A549 (cell line): ENCODE measurements around the gene AKR1E2. TPM values are rescaled to one million over a fixed set of nuclear protein-coding genes. Genes with fewer than 3 reads are reported as not detected.

Experiments used
- ATAC-seq, 2 experiments: fragments of 200-7000 bp in 1 of 2; fragments of >200 bp in 1 of 2; cut with Nextera tagmentation in 1 of 2; cut with Tn5 transposase in 1 of 2; 3 replicates each; pipeline versions ENCODE4 v1.8.0 to v1.9.1; 2018 to 2020; ENCODE audit warnings: mild to moderate bottlenecking in 1 of 2, moderate library complexity in 1 of 2
- CTCF ChIA-PET: fragments of 300-600 bp; sonication (Branson Sonifier 250); formaldehyde crosslinking; extraction: SDS; loops from one replicate; lab custom pipeline; 2021; ENCODE audit warnings: antibody characterized with exemption, inconsistent platforms; lab: Yijun Ruan, JAX
- POLR2A ChIA-PET: fragments of 350-600 bp; formaldehyde crosslinking; extraction: SDS; loops from one replicate; lab custom pipeline; 2021; ENCODE audit warnings: antibody characterized with exemption, inconsistent platforms; lab: Yijun Ruan, JAX
- DNase-seq, 2 experiments: peaks; one replicate each; pipeline versions ENCODE4 v3.0.0 to v3.0.0-alpha.2; 2011 to 2016; ENCODE audit warnings: low read depth in 1 of 2, low spot score in 1 of 2
- FAIRE-seq: peaks from 2 replicates; lab custom pipeline; 2011; peaks lifted over from hg19 to GRCh38; lab: Jason Lieb, UNC
- H3K27ac ChIP-seq, 2 experiments: fragments of >200 bp; sonication (Bioruptor Twin); formaldehyde crosslinking; 3 replicates each; pipeline ENCODE4 v1.5.1; 2016 to 2017
- H3K4me1 ChIP-seq: fragments of >200 bp; sonication (Bioruptor Twin); formaldehyde crosslinking; 3 replicates; pipeline ENCODE4 v1.6.1; 2016
- H3K4me2 ChIP-seq: fragments of >200 bp; sonication (Bioruptor Twin); formaldehyde crosslinking; 3 replicates; pipeline ENCODE4 v1.6.1; 2016
- H3K4me3 ChIP-seq: fragments of >200 bp; sonication (Bioruptor Twin); formaldehyde crosslinking; 3 replicates; pipeline ENCODE4 v1.5.1; 2016
- H3K9me3 ChIP-seq: fragments of >200 bp; sonication (Bioruptor Twin); formaldehyde crosslinking; 3 replicates; pipeline ENCODE4 v1.6.1; 2016
- CBX8 ChIP-seq: fragments of 200-600 bp; sonication (generic); IDR thresholded peaks from 2 replicates; pipeline ENCODE4 v1.6.1; 2016
- CEBPB ChIP-seq, 2 experiments: fragments of >200 bp in 1 of 2; sonication (Bioruptor Twin) in 1 of 2; formaldehyde crosslinking in 1 of 2; IDR thresholded peaks; 2 replicates each; pipeline ENCODE4 v1.6.1; 2012 to 2016
- EHF ChIP-seq: fragments of 250-450 bp; sonication (Bioruptor Pico); IDR thresholded peaks from 2 replicates; pipeline ENCODE4 v1.5.0; 2020; ENCODE audit warnings: mild to moderate bottlenecking
- EHMT2 ChIP-seq: fragments of 200-600 bp; sonication (generic); IDR thresholded peaks from 2 replicates; pipeline ENCODE4 v1.6.1; 2016; ENCODE audit warnings: antibody characterized with exemption, low read depth, mild to moderate bottlenecking, moderate library complexity
- ESRRA ChIP-seq: fragments of 150-350 bp; IDR thresholded peaks from 2 replicates; pipeline ENCODE4 v1.6.1; 2014; ENCODE audit warnings: mild to moderate bottlenecking, low read length, borderline replicate concordance
- FOSB ChIP-seq: fragments of 250-450 bp; sonication (Bioruptor Pico); IDR thresholded peaks from 2 replicates; pipeline ENCODE4 v1.5.0; 2020; ENCODE audit warnings: mild to moderate bottlenecking, moderate library complexity
- HEYL ChIP-seq: fragments of 250-450 bp; sonication (Bioruptor Pico); IDR thresholded peaks from 2 replicates; pipeline ENCODE4 v1.8.0; 2021; ENCODE audit warnings: mild to moderate bottlenecking, moderate library complexity
- HOXB13 ChIP-seq: fragments of 250-450 bp; sonication (Bioruptor Pico); IDR thresholded peaks from 2 replicates; pipeline ENCODE4 v1.5.0; 2020; ENCODE audit warnings: low read depth, mild to moderate bottlenecking, moderate library complexity
- JUN ChIP-seq, 2 experiments: fragments of >200 bp; sonication (Bioruptor Twin); formaldehyde crosslinking; IDR thresholded peaks; 2 replicates in 1 of 2; 3 replicates in 1 of 2; pipeline ENCODE4 v1.6.1; 2016 to 2017
- JUNB ChIP-seq: fragments of >200 bp; sonication (Bioruptor Twin); formaldehyde crosslinking; IDR thresholded peaks from 2 replicates; pipeline ENCODE4 v1.6.1; 2016
- KDM5A ChIP-seq: fragments of 200-600 bp; sonication (generic); IDR thresholded peaks from 2 replicates; pipeline ENCODE4 v1.6.1; 2016; ENCODE audit warnings: antibody characterized with exemption, mild to moderate bottlenecking
- MAZ ChIP-seq: fragments of 150-350 bp; IDR thresholded peaks from 2 replicates; pipeline ENCODE4 v1.6.1; 2014; ENCODE audit warnings: antibody characterized with exemption, low read depth, low read length, borderline replicate concordance
- MYC ChIP-seq: IDR thresholded peaks from 2 replicates; pipeline ENCODE4 v1.6.1; 2012; ENCODE audit warnings: mild to moderate bottlenecking, inconsistent platforms, low read length, improper control_type of control experiment, borderline replicate concordance
- NFE2L2 ChIP-seq: fragments of 150-350 bp; conservative IDR thresholded peaks from 2 replicates; pipeline ENCODE4 v1.6.1; 2014; ENCODE audit warnings: low read length
- NPAS2 ChIP-seq: fragments of 250-450 bp; sonication (Bioruptor Pico); IDR thresholded peaks from 2 replicates; pipeline ENCODE4 v1.8.0; 2022; ENCODE audit warnings: mild to moderate bottlenecking, moderate library complexity, borderline replicate concordance
- PHF8 ChIP-seq: fragments of 200-600 bp; sonication (generic); IDR thresholded peaks from 2 replicates; pipeline ENCODE4 v1.6.1; 2016; ENCODE audit warnings: low read depth, mild to moderate bottlenecking, antibody characterized with exemption, moderate library complexity, borderline replicate concordance
- POLR2A ChIP-seq: IDR thresholded peaks from 2 replicates; pipeline ENCODE4 v1.6.1; 2012; ENCODE audit warnings: mild to moderate bottlenecking, low read length
- RARB ChIP-seq: fragments of 250-450 bp; sonication (Bioruptor Pico); IDR thresholded peaks from 2 replicates; pipeline ENCODE4 v1.8.0; 2021; ENCODE audit warnings: mild to moderate bottlenecking, moderate library complexity
- RCOR1 ChIP-seq: fragments of 150-350 bp; IDR thresholded peaks from 2 replicates; pipeline ENCODE4 v1.6.1; 2014; ENCODE audit warnings: antibody characterized with exemption, low read length, low read depth
- RFX5 ChIP-seq: fragments of 450-650 bp; IDR thresholded peaks from 2 replicates; pipeline ENCODE4 v1.7.1; 2014; ENCODE audit warnings: antibody characterized with exemption, mild to moderate bottlenecking, moderate library complexity
- RNF2 ChIP-seq: fragments of 200-600 bp; sonication (generic); IDR thresholded peaks from 2 replicates; pipeline ENCODE4 v1.6.1; 2016; ENCODE audit warnings: low read depth, mild to moderate bottlenecking, antibody characterized with exemption, moderate library complexity, borderline replicate concordance
- SMC3 ChIP-seq: fragments of >200 bp; sonication (Bioruptor Twin); formaldehyde crosslinking; IDR thresholded peaks from 3 replicates; pipeline ENCODE4 v1.6.1; 2018; ENCODE audit warnings: inconsistent platforms
- SREBF2 ChIP-seq: fragments of 450-650 bp; IDR thresholded peaks from 2 replicates; pipeline ENCODE4 v1.6.1; 2014; ENCODE audit warnings: mild to moderate bottlenecking, moderate library complexity
- WGBS: methylation state at CpG from one replicate; pipeline ENCODE4 v1.1.6; 2017; ENCODE audit errors: missing lambda C conversion rate; 5-methylcytosine and 5-hydroxymethylcytosine counted together
- polyA plus RNA-seq, 4 experiments: library from polyadenylated mRNA; depleted of rRNA in 3 of 4; stranded (reverse); fragments of >200 nt; fragmentation: RNase III in 1 of 4; extraction: RNeasy Plus Mini Kit Qiagen cat#74134 plus additional on column Dnase treatment in 1 of 4; gene quantifications; 2 replicates in 3 of 4; 3 replicates in 1 of 4; pipeline ENCODE4 v1.2.3, GENCODE V29; 2011 to 2017
- TF ChIP-seq, protein P1 (sequence below): IDR thresholded peaks from 2 replicates; pipeline ENCODE4 v1.6.1; 2012; ENCODE audit warnings: low read depth, borderline replicate concordance
- TF ChIP-seq, protein P2 (sequence below): IDR thresholded peaks from 2 replicates; pipeline ENCODE4 v1.6.1; 2012
- TF ChIP-seq, protein P3 (sequence below): fragments of 250-450 bp; sonication (Bioruptor Pico); IDR thresholded peaks from 2 replicates; pipeline ENCODE4 v1.5.0; 2020; ENCODE audit warnings: low read depth, mild to moderate bottlenecking, moderate library complexity
- TF ChIP-seq, protein P4 (sequence below): fragments of 250-450 bp; sonication (Bioruptor Pico); IDR thresholded peaks from 2 replicates; pipeline ENCODE4 v1.5.0; 2021; ENCODE audit warnings: mild to moderate bottlenecking, moderate library complexity, borderline replicate concordance
- TF ChIP-seq, protein P5 (sequence below): fragments of >200 bp; sonication (Bioruptor Twin); formaldehyde crosslinking; IDR thresholded peaks from 3 replicates; pipeline ENCODE4 v1.5.1; 2016

AKR1E2 gene
- polyA plus RNA-seq, 2 of the 4 experiments (the other 2 are of a cell fraction): 11.2 to 17.5 TPM

DNA sequence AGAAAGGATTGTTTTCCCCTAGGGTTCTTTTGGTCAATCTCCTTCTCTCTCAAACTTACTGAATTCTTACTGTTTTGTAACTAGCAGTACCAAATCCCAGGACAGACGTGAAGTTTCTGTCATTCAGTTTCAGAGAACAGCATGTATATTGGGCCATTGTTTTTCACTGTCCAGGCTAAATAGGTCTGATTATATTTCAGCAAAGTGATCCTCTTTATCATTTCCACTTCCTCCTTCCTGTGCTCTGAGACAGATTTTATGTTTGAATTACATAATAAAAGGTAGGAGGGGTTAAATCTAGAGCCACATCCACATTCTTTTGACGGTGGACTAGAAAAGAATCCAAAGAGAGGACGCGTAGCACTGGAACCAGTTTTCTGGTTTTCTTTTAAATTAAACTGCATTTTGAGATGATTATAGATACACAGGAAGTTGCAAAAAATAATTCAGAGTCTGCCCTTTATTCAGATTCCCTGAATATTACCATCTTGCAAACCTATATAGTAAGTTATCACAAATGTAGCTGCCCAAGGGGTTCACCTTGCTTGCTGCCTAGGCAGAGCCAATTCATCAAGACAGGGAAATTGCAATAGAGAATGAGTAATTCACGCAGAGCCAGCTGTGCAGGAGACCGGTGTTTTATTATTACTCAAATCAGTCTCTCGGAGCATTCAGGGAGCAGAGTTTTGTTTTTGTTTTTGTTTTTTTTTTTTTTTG lies 40.1 kb downstream of the AKR1E2 start:
- Histone ChIP-seq H3K4me2 (no peak overlapping the region), H3K4me1 (no peaks in the 10 kb centered on the region), H3K9me3 (peaks cover 7% of the 10 kb centered on the region), H3K27ac (no peak overlapping the region), H3K4me3 (no peak overlapping the region)
- TF ChIP-seq SREBF2 (no peak), NFE2L2 (no peak), RARB (CRISPR knock-in tag) (no peak), EHF (CRISPR knock-in tag) (no peak), POLR2A (no peak), EHMT2 (no peak), NPAS2 (CRISPR knock-in tag) (no peak), SMC3 (no peak), FOSB (CRISPR knock-in tag) (no peak), CEBPB (IDR thresholded peaks at IDR 0.05) (no peak)
- TF ChIP-seq, protein P1, sequence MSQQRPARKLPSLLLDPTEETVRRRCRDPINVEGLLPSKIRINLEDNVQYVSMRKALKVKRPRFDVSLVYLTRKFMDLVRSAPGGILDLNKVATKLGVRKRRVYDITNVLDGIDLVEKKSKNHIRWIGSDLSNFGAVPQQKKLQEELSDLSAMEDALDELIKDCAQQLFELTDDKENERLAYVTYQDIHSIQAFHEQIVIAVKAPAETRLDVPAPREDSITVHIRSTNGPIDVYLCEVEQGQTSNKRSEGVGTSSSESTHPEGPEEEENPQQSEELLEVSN: no peak
- TF ChIP-seq, protein P2, sequence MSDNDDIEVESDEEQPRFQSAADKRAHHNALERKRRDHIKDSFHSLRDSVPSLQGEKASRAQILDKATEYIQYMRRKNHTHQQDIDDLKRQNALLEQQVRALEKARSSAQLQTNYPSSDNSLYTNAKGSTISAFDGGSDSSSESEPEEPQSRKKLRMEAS: no peak
- TF ChIP-seq, protein P3, sequence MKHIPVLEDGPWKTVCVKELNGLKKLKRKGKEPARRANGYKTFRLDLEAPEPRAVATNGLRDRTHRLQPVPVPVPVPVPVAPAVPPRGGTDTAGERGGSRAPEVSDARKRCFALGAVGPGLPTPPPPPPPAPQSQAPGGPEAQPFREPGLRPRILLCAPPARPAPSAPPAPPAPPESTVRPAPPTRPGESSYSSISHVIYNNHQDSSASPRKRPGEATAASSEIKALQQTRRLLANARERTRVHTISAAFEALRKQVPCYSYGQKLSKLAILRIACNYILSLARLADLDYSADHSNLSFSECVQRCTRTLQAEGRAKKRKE (CRISPR knock-in tag): no peak
- ChIA-PET CTCF (interaction anchor here (0.9 to 2.5 kb wide), 2 partner anchors 9 to 16 kb away, joined by 3 to 10 read pairs; no protein-coding TSS in a partner anchor), POLR2A (no interaction called here)
- ATAC-seq (no peak), FAIRE-seq (peak; percentile 7), DNase-seq (no peak)
- WGBS: 84% methylated on average over 7 of the region's 7 CpGs

DNA sequence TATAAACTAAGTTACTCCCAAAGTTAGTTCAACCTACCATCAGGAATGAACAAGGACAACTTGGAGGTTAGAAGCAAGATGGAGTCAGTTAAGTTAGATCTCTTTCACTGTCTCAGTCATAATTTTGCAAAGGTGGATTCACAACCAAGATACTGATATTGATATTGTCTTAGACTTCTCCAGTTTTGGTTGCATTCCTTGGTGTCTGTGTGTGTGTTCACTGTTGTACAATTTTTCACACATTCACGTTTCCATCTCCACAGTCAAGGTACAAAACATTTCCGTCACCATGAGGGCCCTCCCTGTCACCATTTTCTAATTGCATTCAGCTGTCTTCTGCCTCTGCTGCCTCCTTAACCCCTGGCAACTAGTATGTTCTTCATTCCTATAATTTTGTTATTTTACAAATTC lies 41.1 kb downstream of the AKR1E2 start:
- no peak overlapping the region for H3K4me3 ChIP-seq
- DNase-seq: no peak
- H3K4me1 ChIP-seq: no peaks in the 10 kb centered on the region
- H3K9me3 ChIP-seq: peaks cover 3% of the 10 kb centered on the region; the same call in 1 of the 3 replicates
- FAIRE-seq: no peak
- ChIA-PET CTCF (interaction anchor here (0.6 to 2.4 kb wide), 3 partner anchors 8 to 1096 kb away, joined by 3 to 17 read pairs (median 3); no protein-coding TSS in a partner anchor), POLR2A (no interaction called here)
- no peak overlapping the region for H3K4me2 ChIP-seq
- no peak for ATAC-seq
- TF ChIP-seq MAZ (no peak), CBX8 (no peak), HOXB13 (CRISPR knock-in tag) (no peak), NFE2L2 (no peak), MYC (no peak), HEYL (CRISPR knock-in tag) (no peak), JUNB (no peak), JUN (IDR thresholded peaks at IDR 0.05) (no peak), RFX5 (no peak), KDM5A (no peak), PHF8 (no peak), FOSB (CRISPR knock-in tag) (no peak), ESRRA (no peak), RCOR1 (no peak), RNF2 (no peak)
- TF ChIP-seq, protein P4, sequence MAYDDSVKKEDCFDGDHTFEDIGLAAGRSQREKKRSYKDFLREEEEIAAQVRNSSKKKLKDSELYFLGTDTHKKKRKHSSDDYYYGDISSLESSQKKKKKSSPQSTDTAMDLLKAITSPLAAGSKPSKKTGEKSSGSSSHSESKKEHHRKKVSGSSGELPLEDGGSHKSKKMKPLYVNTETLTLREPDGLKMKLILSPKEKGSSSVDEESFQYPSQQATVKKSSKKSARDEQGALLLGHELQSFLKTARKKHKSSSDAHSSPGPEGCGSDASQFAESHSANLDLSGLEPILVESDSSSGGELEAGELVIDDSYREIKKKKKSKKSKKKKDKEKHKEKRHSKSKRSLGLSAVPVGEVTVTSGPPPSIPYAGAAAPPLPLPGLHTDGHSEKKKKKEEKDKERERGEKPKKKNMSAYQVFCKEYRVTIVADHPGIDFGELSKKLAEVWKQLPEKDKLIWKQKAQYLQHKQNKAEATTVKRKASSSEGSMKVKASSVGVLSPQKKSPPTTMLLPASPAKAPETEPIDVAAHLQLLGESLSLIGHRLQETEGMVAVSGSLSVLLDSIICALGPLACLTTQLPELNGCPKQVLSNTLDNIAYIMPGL (CRISPR knock-in tag): no peak
- TF ChIP-seq, protein P2: no peak
- TF ChIP-seq, protein P1: no peak
- TF ChIP-seq, protein P5, sequence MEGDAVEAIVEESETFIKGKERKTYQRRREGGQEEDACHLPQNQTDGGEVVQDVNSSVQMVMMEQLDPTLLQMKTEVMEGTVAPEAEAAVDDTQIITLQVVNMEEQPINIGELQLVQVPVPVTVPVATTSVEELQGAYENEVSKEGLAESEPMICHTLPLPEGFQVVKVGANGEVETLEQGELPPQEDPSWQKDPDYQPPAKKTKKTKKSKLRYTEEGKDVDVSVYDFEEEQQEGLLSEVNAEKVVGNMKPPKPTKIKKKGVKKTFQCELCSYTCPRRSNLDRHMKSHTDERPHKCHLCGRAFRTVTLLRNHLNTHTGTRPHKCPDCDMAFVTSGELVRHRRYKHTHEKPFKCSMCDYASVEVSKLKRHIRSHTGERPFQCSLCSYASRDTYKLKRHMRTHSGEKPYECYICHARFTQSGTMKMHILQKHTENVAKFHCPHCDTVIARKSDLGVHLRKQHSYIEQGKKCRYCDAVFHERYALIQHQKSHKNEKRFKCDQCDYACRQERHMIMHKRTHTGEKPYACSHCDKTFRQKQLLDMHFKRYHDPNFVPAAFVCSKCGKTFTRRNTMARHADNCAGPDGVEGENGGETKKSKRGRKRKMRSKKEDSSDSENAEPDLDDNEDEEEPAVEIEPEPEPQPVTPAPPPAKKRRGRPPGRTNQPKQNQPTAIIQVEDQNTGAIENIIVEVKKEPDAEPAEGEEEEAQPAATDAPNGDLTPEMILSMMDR: no peak
- 75% methylated on average over 2 of the region's 2 CpGs for WGBS
- H3K27ac ChIP-seq: no peak overlapping the region
